OCI-LY3 (cell line): ENCODE data around the gene CGN.

Experiments
- EZH2phosphoT487 ChIP-seq: fragments of 200-600 bp; shearing (Covaris generic); IDR thresholded peaks from 2 replicates; pipeline ENCODE4 v1.6.1; 2018; ENCODE audit warnings: antibody characterized with exemption, mixed run types, low read depth
- TF ChIP-seq, protein P1 (sequence below): fragments of 200-600, 300-600 bp; sonication (generic); IDR thresholded peaks from 2 replicates; pipeline ENCODE4 v1.5.1; 2014; ENCODE audit warnings: antibody characterized with exemption, low read length, low read depth

DNA sequence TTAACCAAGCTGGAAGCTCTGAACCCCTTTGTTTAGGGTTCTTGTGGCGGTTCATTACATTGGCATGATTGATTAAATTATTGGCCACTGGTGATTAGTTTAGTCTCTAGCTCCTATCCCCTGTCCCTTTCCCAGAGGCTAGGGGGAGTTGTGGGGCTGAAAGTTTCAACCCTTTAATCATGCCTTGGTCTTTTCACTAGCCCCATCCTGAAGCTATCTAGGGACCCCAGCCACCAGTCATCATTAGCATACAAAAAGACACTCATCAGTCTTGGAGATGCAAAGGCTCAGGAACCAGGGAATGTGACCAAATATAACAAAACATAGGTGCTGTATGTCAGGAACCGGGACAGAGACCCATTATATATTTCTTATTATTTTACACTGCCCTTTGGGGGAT, 66.0 kb downstream of the CGN start:
- TF ChIP-seq EZH2phosphoT487 = no peak
- TF ChIP-seq, protein P1, sequence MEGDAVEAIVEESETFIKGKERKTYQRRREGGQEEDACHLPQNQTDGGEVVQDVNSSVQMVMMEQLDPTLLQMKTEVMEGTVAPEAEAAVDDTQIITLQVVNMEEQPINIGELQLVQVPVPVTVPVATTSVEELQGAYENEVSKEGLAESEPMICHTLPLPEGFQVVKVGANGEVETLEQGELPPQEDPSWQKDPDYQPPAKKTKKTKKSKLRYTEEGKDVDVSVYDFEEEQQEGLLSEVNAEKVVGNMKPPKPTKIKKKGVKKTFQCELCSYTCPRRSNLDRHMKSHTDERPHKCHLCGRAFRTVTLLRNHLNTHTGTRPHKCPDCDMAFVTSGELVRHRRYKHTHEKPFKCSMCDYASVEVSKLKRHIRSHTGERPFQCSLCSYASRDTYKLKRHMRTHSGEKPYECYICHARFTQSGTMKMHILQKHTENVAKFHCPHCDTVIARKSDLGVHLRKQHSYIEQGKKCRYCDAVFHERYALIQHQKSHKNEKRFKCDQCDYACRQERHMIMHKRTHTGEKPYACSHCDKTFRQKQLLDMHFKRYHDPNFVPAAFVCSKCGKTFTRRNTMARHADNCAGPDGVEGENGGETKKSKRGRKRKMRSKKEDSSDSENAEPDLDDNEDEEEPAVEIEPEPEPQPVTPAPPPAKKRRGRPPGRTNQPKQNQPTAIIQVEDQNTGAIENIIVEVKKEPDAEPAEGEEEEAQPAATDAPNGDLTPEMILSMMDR = no peak
